22Rv1 (cell line): Measurements from ENCODE around the gene CHKA.
A peak's percentile ranks its signal among the peaks of the same experiment; 100 is the strongest.

ENCODE experiments used
- H3K27ac ChIP-seq: fragments of 450-650 bp; 2 replicates; pipeline ENCODE4 v1.5.1; 2017
- CTCF ChIP-seq: fragments of 450-650 bp; IDR thresholded peaks from 2 replicates; pipeline ENCODE4 v1.5.1; 2017; ENCODE audit warnings: mild to moderate bottlenecking
- ZFX ChIP-seq: fragments of 450-650 bp; IDR thresholded peaks from 2 replicates; pipeline ENCODE4 v1.6.1; 2017; ENCODE audit warnings: antibody characterized with exemption, borderline replicate concordance

CHKA gene

DNA sequence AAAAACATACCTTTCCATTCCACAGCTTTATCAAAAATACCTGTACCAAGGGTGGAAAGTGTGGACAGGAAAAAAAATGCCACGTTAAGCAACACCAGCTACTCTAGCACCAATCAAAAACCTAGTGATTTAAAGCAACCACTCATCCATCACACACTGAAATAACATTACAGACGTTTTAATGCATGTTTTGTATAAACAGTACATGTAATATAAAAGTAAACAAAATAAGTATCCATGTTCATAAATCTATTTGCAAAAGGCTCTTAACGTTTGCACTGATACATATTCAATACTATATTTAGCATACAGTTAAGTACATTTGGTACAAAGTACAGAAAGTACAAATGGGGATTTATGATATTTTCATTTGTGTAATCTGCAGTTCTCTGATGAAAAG, 38.7 kb downstream of the CHKA start:
- H3K27ac ChIP-seq = peak overlapping the region; percentile 56

GRCh38 chr11:68081691-68082090, 39.5 kb downstream of the CHKA start:
- no peak for TF ChIP-seq CTCF
- no peak for TF ChIP-seq ZFX
- no peak overlapping the region; the same call in 1 of the 2 replicates for H3K27ac ChIP-seq

More for the DNA sequence above, 38.7 kb downstream of the CHKA start:
- TF ChIP-seq CTCF (no peak), ZFX (no peak)

DNA sequence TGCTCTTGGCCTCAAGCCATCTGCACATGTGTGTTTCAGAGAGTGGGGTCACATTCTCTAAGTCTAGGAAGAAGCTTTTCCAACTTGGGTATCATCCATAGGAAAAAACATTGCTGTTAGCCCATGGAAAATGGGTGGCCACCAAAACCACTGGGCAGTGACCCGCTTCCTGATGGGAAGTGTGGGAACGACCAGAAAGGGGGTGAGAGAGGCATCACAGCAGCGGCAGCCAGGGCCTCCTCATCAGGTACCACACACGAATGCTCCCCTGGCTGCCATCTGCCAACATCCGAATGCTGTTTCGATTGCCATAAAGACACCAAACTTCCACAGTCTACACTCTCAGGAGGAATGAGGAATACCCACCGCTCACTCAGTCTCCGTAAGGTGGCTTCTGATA, 40.3 kb downstream of the CHKA start:
- no peak overlapping the region for H3K27ac ChIP-seq
- TF ChIP-seq ZFX (no peak), CTCF (no peak)

DNA sequence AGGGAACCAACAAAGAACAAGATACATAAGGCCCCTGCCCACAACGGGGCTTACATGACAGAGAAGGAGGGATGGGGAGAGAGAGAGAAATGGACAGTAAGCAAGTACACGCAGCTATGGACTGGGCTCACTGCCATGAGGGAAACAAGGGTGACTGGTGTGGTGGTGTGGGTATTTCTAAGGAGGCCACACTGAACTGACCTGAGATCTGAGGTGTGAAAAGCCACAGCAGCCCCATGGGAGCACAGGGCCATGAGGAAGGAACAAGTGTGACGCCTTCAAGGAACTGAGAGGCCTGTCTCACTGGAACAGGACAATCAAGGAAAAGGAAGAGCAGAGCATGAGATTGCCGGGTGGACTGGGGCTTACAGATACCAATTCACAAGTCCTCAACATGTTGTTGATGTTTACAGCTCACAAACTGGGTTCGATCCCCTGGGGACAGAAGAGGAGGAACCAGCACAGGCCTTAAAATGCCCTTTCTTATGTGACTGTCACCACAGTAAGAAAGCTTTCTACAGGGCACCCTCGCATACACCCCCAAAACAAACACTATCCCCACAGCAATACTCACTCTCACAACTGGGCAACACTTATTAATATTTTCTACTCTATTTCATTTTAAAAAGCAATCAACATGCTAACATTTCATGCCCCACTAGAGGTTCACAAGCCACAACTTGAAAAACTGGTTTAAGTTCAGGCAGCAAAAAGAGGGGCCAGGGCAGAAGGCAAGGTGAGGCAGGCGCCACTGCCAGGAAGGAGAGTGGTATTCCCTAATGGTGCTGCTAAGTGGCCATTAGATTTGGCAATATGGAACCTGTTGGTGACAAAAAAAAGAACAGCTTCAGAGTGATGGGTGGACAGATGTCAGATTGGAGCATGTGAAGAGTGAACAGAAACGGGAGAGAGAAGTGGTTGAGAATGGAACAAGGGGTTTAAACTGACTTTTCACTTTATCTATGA, 43.3 kb downstream of the CHKA start:
- no peak overlapping the region for H3K27ac ChIP-seq
- no peak for TF ChIP-seq CTCF
- TF ChIP-seq ZFX = no peak

DNA sequence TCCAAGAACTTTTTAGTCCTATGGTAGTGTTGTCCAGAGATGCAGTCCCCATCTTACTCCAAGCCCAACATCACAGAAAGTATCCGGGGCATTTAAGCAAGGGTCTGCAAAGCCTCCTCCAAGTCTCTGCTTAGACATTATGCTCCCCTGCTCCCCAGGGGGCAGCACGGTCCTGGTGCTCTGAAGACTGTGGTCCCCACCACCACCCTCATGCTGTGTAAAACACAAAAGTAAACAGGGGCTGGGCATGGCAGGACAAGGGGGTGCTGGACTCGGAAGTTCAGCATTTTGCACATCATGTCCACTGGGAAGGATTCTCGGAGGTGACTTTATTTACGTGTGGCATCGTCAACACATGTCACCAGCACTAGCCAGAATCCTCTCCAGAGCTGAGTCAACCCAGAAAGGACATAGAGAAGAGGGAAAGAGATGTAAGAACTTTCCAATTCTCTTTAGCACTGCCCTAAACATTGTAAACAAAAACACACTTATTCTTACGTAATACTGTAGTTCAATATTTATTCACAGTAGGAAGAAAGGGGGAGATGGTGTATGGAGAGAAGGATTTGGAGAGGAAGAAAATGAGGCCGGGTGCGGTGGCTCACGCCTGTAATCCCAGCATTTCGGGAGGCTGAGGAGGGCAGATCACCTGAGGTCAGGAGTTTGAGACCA, 44.7 kb downstream of the CHKA start:
- TF ChIP-seq ZFX (no peak), CTCF (no peak)
- H3K27ac ChIP-seq = no peak overlapping the region

DNA sequence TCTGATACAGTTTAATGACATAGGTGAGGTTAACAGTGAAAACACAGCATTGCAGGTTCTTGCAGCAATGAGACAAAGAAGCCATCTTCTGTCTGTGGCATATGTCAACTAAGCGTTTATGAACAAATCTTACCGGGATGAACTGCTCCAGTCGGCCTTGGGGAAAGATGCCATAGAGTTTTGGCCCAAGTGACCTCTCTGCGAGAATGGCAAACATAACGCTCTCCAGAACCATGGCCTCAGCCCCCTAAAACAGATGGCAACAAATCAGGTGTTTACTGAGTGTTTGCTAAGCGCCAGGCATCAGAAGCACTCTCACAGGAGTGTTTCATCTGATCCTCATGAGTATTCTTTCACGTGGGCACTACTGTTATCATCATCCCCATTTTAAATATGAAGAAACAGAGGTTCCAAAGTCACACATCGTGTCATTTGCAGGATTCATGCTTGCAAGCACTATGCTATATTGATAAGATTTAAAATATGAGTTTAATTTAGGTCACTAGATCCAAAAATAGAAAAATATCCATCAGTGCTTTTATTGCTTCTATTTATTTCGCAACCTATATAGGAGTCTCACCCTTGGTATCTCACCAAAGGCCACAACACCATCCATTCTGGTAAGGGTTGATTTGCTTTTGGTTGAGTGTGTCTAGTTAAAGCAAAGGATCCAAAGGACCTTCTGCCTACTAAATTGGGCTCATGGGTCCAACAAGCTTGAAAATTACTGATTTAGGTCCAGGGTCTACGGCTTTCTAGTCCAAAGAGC, 46.4 kb downstream of the CHKA start:
- no peak overlapping the region for H3K27ac ChIP-seq
- no peak for TF ChIP-seq CTCF
- no peak for TF ChIP-seq ZFX
